GM19463 (cell line): ENCODE results near the gene PRR5.
"Not testable (repeated sequence)": the region's sequence is repeated elsewhere in the genome, so short reads cannot be mapped to it uniquely, and the experiment has no call there.

Experiments
- ATAC-seq: cut with Tn5 transposase; IDR thresholded peaks from one replicate; pipeline ENCODE4 v1.9.1; 2021; ENCODE audit warnings: mild to moderate bottlenecking, moderate library complexity; ENCODE audit not compliant: unreplicated experiment

Gene PRR5

DNA sequence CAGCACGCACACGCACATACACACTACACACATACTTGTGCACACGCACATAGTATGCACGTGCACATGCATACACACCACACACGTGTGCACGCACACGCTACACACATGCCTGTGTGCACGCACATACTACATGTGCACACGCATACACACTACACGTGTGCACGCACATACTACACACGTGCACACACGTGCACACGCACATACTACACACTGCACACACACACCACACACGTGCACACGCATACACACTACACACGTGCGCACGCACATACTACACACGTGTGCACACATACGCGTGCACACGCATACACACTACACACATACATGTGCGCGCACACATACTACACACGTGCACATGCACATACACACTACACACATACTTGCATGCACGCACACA, 30.7 kb downstream of the PRR5 start:
- ATAC-seq: no peak

DNA sequence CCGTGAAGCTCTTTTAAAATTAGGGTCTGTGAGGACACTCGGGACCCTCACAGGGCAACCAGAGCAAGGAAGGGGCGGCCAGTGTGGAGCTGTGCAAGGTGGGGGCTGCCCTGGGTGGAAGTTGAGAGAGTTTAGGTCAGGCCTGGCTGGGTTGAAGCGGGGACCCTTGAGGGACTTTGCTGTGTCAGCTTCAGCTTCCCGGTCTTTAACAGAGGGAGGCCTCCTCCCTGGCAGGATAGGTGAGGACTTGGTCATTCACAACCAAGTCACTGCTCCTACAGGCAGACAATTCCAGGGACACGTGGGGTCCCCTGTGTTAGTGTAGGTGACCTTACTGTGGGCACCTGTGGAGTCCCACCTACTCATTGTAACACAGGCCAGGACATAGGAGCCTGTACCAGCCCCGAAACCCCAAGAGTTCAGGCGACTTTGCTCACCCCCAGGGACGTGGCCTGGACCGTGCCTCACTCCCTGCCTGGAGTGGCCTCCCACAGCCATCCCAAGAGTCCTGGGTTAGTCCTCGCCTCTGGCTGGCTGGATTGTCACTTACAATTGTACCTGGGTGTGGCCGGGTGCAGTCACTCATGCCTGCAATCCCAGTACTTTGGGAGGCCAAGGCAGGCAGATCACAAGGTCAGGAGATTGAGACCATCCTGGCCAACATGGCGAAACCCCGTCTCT, 31.6 kb downstream of the PRR5 start:
- ATAC-seq: no peak

DNA sequence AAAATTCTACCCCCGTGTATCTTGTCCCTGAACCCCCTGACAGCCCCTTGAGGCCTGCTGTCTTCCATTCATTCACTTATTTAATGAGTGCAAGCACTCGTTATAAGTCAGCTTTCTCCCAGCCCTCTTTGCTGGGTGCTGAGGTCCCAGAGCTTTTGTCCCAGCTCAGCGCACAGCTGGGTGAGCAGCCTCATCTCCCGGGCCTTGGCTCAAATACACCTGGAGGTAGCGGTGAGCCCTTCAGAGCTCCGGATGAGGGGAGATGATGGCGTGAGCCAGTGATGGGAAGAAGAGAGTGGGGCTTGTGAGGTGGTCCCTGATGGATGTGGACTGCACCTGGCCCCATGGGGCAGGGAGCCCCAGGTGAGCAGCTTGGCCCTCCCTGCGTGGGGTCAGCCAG, 32.3 kb downstream of the PRR5 start:
- ATAC-seq: no peak

DNA sequence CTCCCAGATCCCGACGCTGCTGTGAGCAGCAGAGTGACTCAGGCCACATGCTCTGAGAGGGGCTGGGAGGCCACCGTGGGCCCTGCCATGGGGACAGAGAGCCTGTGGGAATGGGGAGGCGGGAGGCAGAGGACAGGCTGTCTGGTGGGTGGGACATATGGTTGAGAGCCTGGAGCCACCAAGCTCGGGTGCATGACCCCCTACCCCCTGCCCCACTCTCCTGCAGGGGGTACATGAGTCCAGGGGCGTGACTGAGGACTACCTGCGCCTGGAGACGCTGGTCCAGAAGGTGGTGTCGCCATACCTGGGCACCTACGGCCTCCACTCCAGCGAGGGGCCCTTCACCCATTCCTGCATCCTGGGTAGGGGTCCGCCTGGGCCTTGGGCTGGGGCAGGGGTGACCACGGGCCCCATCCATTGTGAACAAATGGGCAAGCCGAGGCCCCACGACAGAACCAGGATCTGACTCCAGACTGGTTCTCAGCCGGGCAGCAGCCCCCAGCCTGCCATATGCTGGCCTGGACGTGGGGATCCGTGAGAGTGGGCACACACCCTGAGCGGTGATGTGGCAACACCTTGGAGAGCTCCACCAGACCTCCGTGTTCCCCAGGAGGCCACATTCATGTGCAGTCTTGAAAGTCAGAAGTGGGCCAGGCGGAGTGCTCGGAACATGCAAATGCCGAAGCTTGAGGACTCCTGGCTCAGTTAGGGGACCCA, 33.0 kb downstream of the PRR5 start:
- ATAC-seq: no peak

DNA sequence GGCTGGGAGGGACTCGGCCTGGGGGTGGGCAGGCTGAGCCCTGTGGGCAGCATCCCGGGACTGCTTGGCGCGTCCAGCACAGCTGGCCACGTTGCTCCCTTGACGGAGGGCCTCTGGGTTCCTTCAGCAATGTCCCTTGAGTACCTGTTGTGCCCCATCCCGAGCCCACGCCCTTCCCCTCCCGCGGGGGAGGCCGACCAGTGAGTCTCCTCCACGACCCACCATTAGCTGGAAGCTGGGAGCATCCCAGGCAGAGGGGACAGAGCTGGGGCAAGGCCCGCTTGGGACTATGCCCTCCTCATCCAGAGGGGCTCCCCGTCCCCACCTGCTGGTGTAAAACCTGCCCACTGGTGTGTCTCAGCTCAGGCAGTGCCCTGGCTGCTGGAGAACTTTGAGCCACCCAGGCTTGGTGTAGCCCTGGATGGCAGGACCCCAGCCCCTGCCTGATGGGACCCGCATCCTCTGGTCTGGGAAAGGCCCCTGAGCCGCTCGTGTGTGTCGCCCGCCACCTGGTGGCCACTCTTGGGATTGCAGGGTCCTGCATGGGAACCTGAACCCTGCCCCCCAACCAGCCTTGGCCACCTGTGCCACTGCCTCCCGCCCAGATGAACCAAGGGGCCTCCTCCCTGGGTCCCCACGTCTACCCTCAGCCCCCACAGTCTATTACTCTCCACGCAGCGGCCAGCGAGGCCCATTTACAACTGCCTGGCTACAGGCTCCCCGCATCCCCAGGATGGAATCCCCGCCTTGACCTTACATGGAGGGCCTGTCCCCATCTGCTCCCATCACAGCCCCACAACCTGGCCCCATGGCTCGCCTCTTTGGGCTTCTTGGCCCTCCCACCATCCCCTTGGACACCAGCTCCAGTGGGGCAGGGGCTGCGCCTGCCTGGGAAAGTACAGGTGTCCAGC, 33.8 kb downstream of the PRR5 start:
- ATAC-seq: no peak

DNA sequence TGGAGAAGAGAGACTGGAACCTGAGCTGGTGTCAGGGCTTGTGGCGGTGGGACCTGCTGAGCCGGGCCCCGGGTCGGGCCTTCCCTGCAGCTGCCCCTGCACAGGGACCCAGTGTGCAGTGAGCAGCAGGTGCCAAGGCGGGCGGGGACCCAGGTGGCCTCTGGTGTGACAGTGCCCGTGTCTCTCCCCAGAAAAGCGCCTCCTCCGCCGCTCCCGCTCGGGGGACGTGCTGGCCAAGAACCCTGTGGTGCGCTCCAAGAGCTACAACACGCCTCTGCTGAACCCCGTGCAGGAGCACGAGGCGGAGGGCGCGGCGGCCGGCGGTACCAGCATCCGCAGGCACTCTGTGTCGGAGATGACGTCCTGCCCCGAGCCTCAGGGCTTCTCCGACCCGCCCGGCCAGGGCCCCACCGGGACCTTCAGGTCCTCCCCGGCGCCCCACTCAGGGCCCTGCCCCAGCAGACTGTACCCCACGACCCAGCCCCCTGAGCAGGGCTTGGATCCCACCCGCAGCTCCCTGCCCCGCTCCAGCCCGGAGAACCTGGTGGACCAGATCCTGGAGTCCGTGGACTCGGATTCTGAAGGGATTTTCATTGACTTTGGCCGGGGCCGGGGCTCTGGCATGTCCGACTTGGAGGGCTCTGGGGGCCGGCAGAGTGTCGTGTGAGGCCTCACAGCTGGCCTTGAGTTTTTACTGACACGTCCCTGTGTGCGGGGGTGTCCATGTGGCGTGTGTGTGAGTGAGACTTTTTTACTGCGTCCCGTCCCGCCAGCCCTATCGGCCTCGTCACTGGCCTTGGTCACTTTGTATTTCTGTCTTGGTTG, 34.8 kb downstream of the PRR5 start:
- no peak for ATAC-seq

DNA sequence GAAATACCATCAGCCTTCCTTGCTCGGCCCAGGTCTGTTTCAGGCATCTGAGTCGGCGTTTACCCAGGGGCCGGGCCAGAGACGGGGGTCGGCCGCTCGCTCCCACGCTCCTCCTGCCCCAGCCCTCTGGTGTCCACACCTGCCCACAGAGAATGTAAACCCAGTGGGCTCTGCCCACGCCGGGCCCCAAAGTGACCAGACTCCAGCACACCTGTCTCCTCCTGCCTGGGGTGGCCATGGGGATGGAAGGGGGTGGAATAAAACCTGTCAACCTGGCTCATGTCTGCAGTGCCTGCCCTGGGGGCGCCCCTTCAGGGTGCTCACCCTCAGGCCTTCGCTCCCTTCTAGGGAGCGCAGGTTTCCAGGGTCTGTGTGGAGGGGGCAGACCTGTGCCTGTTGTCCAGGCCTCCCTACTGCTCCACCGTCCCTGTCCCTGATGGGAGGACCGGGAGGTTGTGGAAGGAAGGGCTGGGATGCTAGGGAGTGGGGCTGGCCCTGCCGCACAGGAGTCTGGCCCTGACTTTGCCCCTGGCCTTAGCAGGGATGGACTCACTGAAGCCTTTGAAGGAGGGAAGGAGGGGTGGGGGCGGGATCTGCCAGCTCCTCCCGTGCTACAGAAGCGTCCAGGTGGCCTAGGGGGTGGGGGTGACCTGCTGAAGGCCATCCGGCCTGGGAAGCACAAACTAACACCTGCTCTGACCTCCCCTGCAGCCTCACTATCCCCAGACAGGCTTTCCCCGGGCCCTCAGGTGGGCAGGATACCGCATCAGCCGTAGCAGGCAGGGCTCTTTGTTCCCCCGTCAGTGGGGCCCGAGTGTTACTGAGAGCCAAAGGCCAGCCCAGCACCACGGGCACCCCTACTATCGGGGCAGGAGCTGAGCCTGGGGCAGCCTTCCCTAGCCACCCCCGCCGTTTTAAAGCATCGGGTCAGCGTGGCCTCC, 35.7 kb downstream of the PRR5 start:
- no peak for ATAC-seq

DNA sequence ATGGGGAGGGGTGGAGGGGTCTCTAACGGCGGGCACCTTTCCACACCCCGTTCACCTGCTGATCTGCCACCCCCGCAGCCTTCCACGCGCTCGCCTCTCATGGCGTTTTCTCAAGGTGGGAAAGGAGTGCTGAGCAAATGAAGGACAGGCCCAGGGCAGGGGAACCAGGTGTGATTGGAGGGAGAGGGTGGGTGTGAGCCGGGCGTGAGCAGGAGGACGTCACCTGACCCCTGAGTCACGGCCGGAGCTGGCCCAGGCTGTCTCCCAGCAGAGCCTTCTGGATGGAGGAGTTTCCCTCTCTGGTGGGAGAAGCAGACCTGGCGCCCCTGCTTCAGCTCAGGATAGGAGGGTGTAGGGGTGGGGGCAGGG, 36.3 kb downstream of the PRR5 start:
- no peak for ATAC-seq

DNA sequence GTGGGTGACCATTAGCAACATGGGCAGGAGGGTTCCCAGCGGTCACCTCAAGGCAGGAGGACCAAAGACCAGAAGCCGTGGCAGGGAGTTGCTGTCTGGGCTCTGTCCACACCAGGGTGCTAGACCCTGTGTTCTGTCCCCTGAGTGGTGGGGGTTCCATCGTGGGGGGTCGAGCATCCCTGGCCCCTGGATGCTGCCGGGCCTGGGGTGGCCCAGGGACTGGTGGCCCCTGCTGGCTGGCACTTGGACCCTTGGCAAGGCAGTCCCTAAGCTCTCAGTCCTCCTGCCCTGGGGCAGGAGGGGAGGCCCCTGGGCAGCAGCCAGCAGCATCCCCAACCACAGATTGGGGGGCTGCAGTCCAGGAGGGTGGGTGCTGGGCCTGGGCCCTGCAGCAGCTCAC, 37.0 kb downstream of the PRR5 start:
- no peak for ATAC-seq

DNA sequence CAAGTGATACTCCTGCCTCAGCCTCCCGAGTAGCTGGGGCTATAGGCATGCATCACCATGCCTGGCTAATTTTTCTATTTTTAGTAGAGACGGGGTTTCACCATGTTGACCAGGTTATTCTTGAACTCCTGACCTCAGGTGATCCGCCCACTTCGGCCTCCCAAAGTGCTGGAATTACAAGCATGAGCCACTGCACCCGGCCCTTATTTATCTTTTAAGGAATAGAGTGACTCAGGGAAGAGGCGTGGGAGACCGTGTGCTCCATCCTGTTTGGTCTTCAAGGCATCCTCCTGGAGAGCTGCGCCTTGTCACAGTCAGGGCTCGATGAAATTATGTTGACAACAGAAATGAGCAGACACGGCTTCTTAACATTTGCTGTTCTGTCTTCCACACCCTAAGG, 37.7 kb downstream of the PRR5 start:
- not testable (repeated sequence) for ATAC-seq

DNA sequence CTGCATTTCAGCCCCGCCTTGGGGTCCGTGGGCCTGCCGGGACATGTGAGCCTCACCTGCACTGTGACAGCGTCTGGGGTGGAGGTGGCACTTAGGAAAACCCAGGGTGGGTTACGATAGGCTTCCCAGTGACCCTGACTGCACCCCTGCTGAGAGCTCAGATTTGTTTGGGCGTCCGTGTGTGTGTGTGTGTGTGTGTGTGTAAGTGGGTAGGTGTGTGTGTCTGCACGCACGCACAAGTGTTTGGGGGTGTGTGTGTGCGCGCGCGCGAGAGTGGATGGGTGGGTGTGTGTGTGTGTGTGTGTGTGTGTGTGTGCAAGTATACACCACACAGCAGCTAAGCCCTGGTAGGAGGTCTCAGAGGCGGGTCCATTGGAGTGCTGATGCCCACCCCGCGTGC, 38.3 kb downstream of the PRR5 start:
- no peak for ATAC-seq

DNA sequence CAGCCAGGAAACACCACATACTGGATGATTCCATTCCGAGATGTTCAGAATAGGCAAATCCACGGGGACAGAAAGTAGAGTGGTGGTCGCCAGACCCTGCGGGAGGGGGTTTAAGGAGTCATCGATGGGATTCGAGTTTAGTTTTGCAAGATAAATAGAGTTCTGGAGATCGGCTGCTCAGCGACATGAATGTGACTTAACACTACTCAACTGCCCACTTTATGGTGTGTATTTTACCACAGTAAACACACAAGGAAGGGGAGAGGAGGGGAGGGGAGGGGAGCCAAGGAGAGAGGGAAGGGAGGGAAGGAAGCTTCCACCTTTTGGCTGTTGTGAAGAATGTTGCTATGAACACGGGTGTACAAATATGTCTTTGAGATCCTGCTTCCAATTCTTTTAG, 39.9 kb downstream of the PRR5 start:
- no peak for ATAC-seq

DNA sequence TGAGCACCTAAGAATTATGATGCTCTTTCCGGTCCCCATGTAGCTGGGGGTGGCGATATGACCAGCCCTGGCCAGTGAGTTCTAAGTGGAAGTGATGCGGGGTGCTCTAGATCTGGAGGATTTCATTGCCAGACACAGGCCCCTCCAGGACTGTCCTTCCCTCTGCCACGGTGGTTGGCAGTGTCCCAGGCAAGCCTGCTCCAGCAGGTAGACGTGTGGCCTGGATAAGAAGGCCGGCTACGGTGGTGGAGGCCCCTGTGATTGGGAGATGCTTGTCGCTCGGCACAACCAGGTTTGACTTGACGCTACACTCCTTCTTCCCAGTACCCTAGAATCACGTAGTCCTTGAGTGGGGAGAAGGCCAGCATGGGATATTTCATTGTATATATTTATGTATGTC, 41.2 kb downstream of the PRR5 start:
- no peak for ATAC-seq

DNA sequence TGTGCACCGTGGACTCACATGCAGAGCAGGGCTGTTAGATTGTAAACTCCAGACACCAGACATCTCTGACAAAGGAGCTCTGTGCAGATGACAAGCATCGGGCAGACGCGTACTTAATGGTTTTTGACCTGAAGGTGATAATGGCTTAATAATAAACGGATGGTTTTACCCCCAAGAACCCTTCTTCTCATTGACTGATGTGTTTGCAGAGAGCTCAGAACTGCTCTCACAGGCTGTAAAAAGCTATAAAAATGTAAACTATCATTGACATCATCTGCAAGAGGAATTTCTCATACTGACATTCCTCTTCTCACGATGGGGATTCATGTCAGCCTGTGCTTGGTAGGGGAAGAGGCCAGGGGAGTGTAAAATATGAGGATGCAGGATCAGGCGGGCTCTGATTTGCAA, 41.8 kb downstream of the PRR5 start:
- no peak for ATAC-seq

DNA sequence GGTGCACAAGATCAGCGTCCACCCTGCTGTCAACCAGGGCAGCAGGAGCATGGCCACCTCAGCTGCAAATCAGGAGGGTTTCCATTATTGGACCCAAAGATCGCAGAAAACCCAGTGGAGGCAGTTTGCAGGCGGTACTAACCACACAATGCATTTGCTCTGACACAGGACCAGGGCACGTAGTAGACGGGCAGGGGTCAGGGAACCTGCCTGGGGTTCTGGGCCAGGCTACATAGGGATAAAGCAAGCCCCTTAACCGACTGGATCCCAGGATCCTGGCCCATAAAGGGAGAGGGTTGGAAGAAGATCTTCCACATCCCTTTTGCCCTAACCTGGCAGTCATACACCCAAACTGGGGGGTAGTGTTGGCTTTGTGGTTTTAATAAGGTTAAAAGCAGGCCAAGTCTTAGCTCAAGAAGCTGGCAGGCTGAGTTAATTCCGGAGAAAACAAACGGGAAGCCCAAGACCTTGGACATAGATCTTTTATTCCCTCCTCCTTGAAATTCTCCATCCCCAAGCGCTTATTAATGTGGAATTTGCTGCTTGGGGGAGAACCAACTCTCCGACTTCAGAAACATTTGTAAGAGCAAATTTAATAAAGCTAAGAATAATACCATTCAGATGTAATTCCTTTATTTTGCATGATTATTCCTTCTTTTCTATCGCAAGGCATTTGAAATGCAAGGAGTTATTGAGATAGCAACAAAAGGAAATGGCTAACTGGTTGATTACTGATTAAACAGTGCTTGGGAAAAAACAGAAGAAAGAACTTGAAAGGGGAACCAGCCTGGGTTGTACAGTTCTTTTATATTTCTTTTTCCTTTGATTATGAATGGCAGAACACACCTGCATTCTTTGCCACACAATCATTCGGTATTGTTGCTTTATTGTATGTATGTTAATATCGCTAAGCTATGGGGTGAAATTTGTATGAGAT, 44.1 kb downstream of the PRR5 start:
- no peak for ATAC-seq

DNA sequence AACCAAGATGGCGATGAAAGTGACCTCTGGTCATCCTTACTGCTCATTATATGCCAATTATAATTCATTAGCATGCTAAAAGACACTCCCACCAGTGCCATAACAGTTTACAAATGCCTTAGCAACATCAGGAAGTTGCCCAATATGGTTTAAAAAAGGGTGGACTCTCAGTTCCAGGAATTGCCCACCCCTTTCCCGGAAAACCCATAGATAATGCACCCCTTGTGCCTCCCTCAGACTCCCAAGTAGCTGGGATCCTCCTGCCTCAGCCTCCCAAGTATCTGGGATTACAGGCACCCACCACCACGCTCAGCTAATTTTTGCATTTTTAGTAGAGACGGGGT, 45.8 kb downstream of the PRR5 start:
- not testable (repeated sequence) for ATAC-seq

DNA sequence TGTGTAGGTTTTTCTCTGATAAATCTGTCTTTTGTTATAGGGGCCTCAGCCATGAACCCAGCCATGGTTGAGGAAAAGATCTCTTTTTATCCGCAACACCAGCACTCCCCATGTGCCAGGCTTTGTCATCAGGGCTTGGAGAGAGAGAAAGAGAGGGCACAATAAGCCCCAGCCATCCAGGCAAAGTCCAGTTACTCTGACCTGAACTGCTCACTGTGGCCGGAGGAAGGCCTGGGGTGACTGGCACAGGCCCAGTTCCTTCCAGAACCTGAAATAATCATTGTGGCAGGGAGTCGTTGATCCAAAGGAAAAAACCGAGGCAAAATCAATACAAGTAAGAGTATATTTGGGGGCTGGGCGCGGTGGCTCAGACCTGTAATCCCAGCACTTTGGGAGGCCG, 46.5 kb downstream of the PRR5 start:
- no peak for ATAC-seq

DNA sequence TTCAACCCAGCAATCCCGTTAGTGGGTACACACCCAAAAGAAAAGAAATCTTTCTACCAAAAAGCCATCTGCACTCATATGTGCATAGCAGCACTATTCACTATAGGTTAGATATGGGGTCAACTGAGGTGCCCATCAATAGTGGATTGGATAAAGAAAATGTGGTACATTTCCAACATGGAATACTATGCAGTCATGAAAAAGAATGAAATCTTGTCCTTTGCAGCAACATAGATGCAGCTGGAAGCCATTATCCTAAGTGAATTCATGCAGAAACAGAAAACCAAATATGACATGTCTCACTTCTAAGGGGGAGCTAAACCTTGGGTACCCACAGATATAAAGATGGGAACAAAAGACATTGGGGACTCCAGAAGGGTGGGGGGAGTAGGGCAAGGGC, 48.5 kb downstream of the PRR5 start:
- ATAC-seq: no peak
